GM15510 (cell line): ENCODE measurements around the gene OR2V1.

Experiments used
- POLR2A ChIP-seq: IDR thresholded peaks from 3 replicates; pipeline ENCODE4 v1.6.1; 2011; ENCODE audit warnings: borderline replicate concordance; ENCODE audit not compliant: insufficient read length; ENCODE audit errors: extremely low read depth

The OR2V1 gene

GRCh38 chr5:181098762-181099601 is 32.0 kb downstream of the OR2V1 start:
- TF ChIP-seq POLR2A = no peak

GRCh38 chr5:181092428-181092827 is 38.5 kb downstream of the OR2V1 start:
- no peak for TF ChIP-seq POLR2A

- no peak for TF ChIP-seq POLR2A
Measured at GRCh38 chr5:181088289-181088688, 42.7 kb downstream of the OR2V1 start.

GRCh38 chr5:181087309-181087708 is 43.7 kb downstream of the OR2V1 start:
- TF ChIP-seq POLR2A = no peak

- no peak for TF ChIP-seq POLR2A
Measured at GRCh38 chr5:181086884-181087205, 44.1 kb downstream of the OR2V1 start.

- TF ChIP-seq POLR2A = no peak
Measured at GRCh38 chr5:181086026-181086883, 44.7 kb downstream of the OR2V1 start.

GRCh38 chr5:181084621-181085195 is 46.3 kb downstream of the OR2V1 start:
- TF ChIP-seq POLR2A = no peak

- TF ChIP-seq POLR2A = no peak
Measured at GRCh38 chr5:181081989-181082388, 49.0 kb downstream of the OR2V1 start.

GRCh38 chr5:181076920-181077319 is 54.0 kb downstream of the OR2V1 start:
- TF ChIP-seq POLR2A = no peak
